HCT116 (cell line): ENCODE measurements around the gene RFWD3. TPM values are rescaled to one million over a fixed set of nuclear protein-coding genes. Genes with fewer than 3 reads are reported as not detected.

Experiments used
- ATAC-seq: fragments of 200-7000 bp; cut with Tn5 transposase; 2 replicates; pipeline ENCODE4 v1.9.1; 2020; ENCODE audit warnings: mild to moderate bottlenecking, moderate library complexity
- BruUV-seq: library from RNA; stranded (reverse); fragments of 400-500 nt; replicated peaks from 2 replicates; lab custom pipeline; 2021; lab: Mats Ljungman, UMichigan
- CTCF ChIA-PET: fragments of 300-600 bp; sonication (Branson Sonifier 250); formaldehyde crosslinking; loops from one replicate; lab custom pipeline; 2021; ENCODE audit warnings: antibody characterized with exemption; lab: Charles Lee
- POLR2A ChIA-PET: fragments of 300-600, 350-600 bp; sonication (Branson Sonifier 250); formaldehyde crosslinking; loops from one replicate; lab custom pipeline; 2021; ENCODE audit warnings: antibody characterized with exemption; lab: Charles Lee
- RAD21 ChIA-PET, 2 experiments: fragments of 300-600 bp; sonication (Branson Sonifier 250); formaldehyde crosslinking; loops; one replicate each; lab custom pipeline; 2023; ENCODE audit warnings: low total read pairs in 2 of 2; ENCODE audit not compliant: uncharacterized antibody in 2 of 2, unreplicated experiment in 2 of 2, low non-redundant PET in 1 of 2; lab: Charles Lee
- DNase-seq: peaks from one replicate; pipeline ENCODE4 v3.0.0-alpha.2; 2010; ENCODE audit warnings: low read depth, low spot score
- H2AFZ ChIP-seq: fragments of 200-600 bp; shearing (Covaris generic), sonication (generic); 2 replicates; pipeline ENCODE4 v1.6.1; 2017; ENCODE audit warnings: low read depth, mixed run types, mixed read lengths, antibody characterized with exemption, low read length; ENCODE audit not compliant: poor library complexity, severe bottlenecking
- H3K27ac ChIP-seq: 2 replicates; pipeline ENCODE4 v1.5.1; 2012; ENCODE audit warnings: low read depth, low read length
- H3K27me3 ChIP-seq: fragments of 200-600 bp; sonication (generic); 2 replicates; pipeline ENCODE4 v1.6.1; 2016; ENCODE audit warnings: mixed run types, low read length, mixed read lengths; ENCODE audit not compliant: insufficient read depth
- H3K36me3 ChIP-seq, 2 experiments: fragments of 200-500 bp in 1 of 2; fragments of 200-600 bp in 1 of 2; sonication (Bioruptor generic) in 1 of 2; sonication (generic) in 1 of 2; 2 replicates each; pipeline versions ENCODE4 v1.5.1 to v1.6.1; 2014 to 2016; ENCODE audit warnings: low read length in 2 of 2, inconsistent platforms in 1 of 2, mixed read lengths in 1 of 2, mixed run types in 1 of 2; ENCODE audit not compliant: insufficient read depth in 2 of 2, control insufficient read depth in 1 of 2
- H3K4me1 ChIP-seq, 2 experiments: fragments of 200-600 bp in 1 of 2; sonication (generic) in 1 of 2; 2 replicates each; pipeline versions ENCODE4 v1.5.1 to v1.6.1; 2012 to 2017; ENCODE audit warnings: low read length in 2 of 2, inconsistent platforms in 1 of 2, mild to moderate bottlenecking in 1 of 2, mixed read lengths in 1 of 2, mixed run types in 1 of 2, moderate library complexity in 1 of 2; ENCODE audit not compliant: insufficient read depth in 2 of 2, control insufficient read depth in 1 of 2
- H3K4me2 ChIP-seq: fragments of 200-600 bp; sonication (generic); 2 replicates; pipeline ENCODE4 v1.6.1; 2017; ENCODE audit warnings: mixed run types, low read length, mixed read lengths
- H3K4me3 ChIP-seq, 2 experiments: fragments of 200-600 bp in 1 of 2; sonication (generic) in 1 of 2; replicated peaks in 1 of 2; 2 replicates each; pipeline ENCODE4 v1.5.1; 2011 to 2016; ENCODE audit warnings: low read length in 2 of 2, control low read depth in 1 of 2, low read depth in 1 of 2, mild to moderate bottlenecking in 1 of 2, mixed read lengths in 1 of 2, mixed run types in 1 of 2
- H3K79me2 ChIP-seq: fragments of 200-600 bp; sonication (generic); 2 replicates; pipeline ENCODE4 v1.6.1; 2017; ENCODE audit warnings: mild to moderate bottlenecking, mixed run types, low read length, moderate library complexity, mixed read lengths; ENCODE audit not compliant: insufficient read depth
- H3K9ac ChIP-seq: fragments of 200-600 bp; sonication (generic); 2 replicates; pipeline ENCODE4 v1.6.1; 2016; ENCODE audit warnings: low read length, mixed read lengths
- H3K9me2 ChIP-seq: fragments of 200-600 bp; sonication (generic), shearing (Covaris generic); 2 replicates; pipeline ENCODE4 v1.6.1; 2017; ENCODE audit warnings: mixed run types, mild to moderate bottlenecking, moderate library complexity; ENCODE audit not compliant: insufficient read depth
- H3K9me3 ChIP-seq, 2 experiments: fragments of 200-500 bp in 1 of 2; fragments of 200-600 bp in 1 of 2; sonication (Bioruptor generic) in 1 of 2; sonication (generic) in 1 of 2; 2 replicates each; pipeline ENCODE4 v1.6.1; 2014 to 2017; ENCODE audit warnings: low read length in 2 of 2, mixed read lengths in 2 of 2, inconsistent platforms in 1 of 2, low read depth in 1 of 2, mild to moderate bottlenecking in 1 of 2, mixed run types in 1 of 2, moderate library complexity in 1 of 2; ENCODE audit not compliant: control insufficient read depth in 1 of 2, insufficient read depth in 1 of 2
- H4K20me1 ChIP-seq: fragments of 200-600 bp; sonication (generic), shearing (Covaris generic); 2 replicates; pipeline ENCODE4 v1.6.1; 2017; ENCODE audit warnings: mixed run types, mild to moderate bottlenecking, moderate library complexity; ENCODE audit not compliant: insufficient read depth
- ATF3 ChIP-seq: IDR thresholded peaks from 2 replicates; pipeline ENCODE4 v1.6.1; 2012
- CBX3 ChIP-seq: IDR thresholded peaks from 2 replicates; pipeline ENCODE4 v1.6.1; 2012; ENCODE audit warnings: low read depth
- CEBPB ChIP-seq: IDR thresholded peaks from 2 replicates; pipeline ENCODE4 v1.6.1; 2012; ENCODE audit warnings: low read depth
- CTCF ChIP-seq, 3 experiments: fragments of 200-600 bp in 1 of 3; sonication (generic) in 1 of 3; IDR thresholded peaks in 2 of 3; conservative IDR thresholded peaks in 1 of 3; 2 replicates each; pipeline ENCODE4 v1.5.1; 2012 to 2017; ENCODE audit warnings: low read depth in 2 of 3, low read length in 2 of 3, antibody characterized with exemption in 1 of 3, borderline replicate concordance in 1 of 3, control low read depth in 1 of 3, mild to moderate bottlenecking in 1 of 3, mixed read lengths in 1 of 3, mixed run types in 1 of 3, moderate library complexity in 1 of 3; ENCODE audit not compliant: insufficient read depth in 1 of 3
- EGR1 ChIP-seq: IDR thresholded peaks from 2 replicates; pipeline ENCODE4 v1.6.1; 2012; ENCODE audit warnings: low read depth
- ELF1 ChIP-seq: IDR thresholded peaks from 2 replicates; pipeline ENCODE4 v1.6.1; 2012; ENCODE audit warnings: low read depth, borderline replicate concordance
- EZH2 ChIP-seq: fragments of 200-600 bp; sonication (generic); IDR thresholded peaks from 2 replicates; pipeline ENCODE4 v1.6.1; 2017; ENCODE audit warnings: antibody characterized with exemption, mixed run types
- FOSL1 ChIP-seq: IDR thresholded peaks from 2 replicates; pipeline ENCODE4 v1.6.1; 2012; ENCODE audit warnings: low read depth
- JUND ChIP-seq: IDR thresholded peaks from 2 replicates; pipeline ENCODE4 v1.6.1; 2012
- MAX ChIP-seq: IDR thresholded peaks from 2 replicates; pipeline ENCODE4 v1.6.1; 2012
- POLR2A ChIP-seq: IDR thresholded peaks from 2 replicates; pipeline ENCODE4 v1.7.0; 2011; ENCODE audit warnings: borderline replicate concordance; ENCODE audit not compliant: insufficient read depth, insufficient read length; ENCODE audit errors: extremely low read depth
- POLR2AphosphoS5 ChIP-seq: IDR thresholded peaks from 2 replicates; pipeline ENCODE4 v1.6.1; 2011; ENCODE audit warnings: mild to moderate bottlenecking, low read depth, low read length, moderate library complexity
- REST ChIP-seq: IDR thresholded peaks from 2 replicates; pipeline ENCODE4 v1.6.1; 2012; ENCODE audit warnings: low read depth
- SIN3A ChIP-seq: IDR thresholded peaks from 2 replicates; pipeline ENCODE4 v1.6.1; 2012; ENCODE audit warnings: low read depth
- SP1 ChIP-seq: IDR thresholded peaks from 2 replicates; pipeline ENCODE4 v1.6.1; 2012; ENCODE audit warnings: low read depth
- SRF ChIP-seq: IDR thresholded peaks from 2 replicates; pipeline ENCODE4 v1.6.1; 2012; ENCODE audit warnings: low read depth
- YY1 ChIP-seq: IDR thresholded peaks from 2 replicates; pipeline ENCODE4 v1.6.1; 2011; ENCODE audit warnings: low read length, low read depth, moderate library complexity, mild to moderate bottlenecking; ENCODE audit not compliant: insufficient replicate concordance; ENCODE audit errors: extremely low read depth
- ZFX ChIP-seq: fragments of 450-650 bp; IDR thresholded peaks from 2 replicates; pipeline ENCODE4 v1.6.1; 2017
- ZNF274 ChIP-seq: fragments of 200-500 bp; sonication (Bioruptor generic); IDR thresholded peaks from 2 replicates; pipeline ENCODE4 v1.6.1; 2014; ENCODE audit warnings: mild to moderate bottlenecking, low read depth, low read length, inconsistent platforms
- intact Hi-C: fragments of 100-400 bp; cut with micrococcal nuclease; formaldehyde crosslinking; loops from 2 replicates; pipeline ENCODE4 v1.10.0; 2022
- total RNA-seq: library from RNA; stranded (reverse); gene quantifications from one replicate; pipeline ENCODE4 v1.2.1, GENCODE V29; 2021; ENCODE audit not compliant: unreplicated experiment

Gene RFWD3
- total RNA-seq, 1 experiment from 2014 or later: 83.6 TPM

GRCh38 chr16:74677868-74678267, 11.2 kb upstream of the RFWD3 start:
- TF ChIP-seq FOSL1 (no peak), ELF1 (no peak), SP1 (no peak), ATF3 (no peak), EGR1 (no peak), EZH2 (no peak), SIN3A (no peak), JUND (no peak), MAX (no peak), POLR2A (no peak), CEBPB (no peak), ZFX (no peak), POLR2AphosphoS5 (no peak), CTCF (IDR thresholded peaks at IDR 0.05 in 2 of 3, conservative IDR thresholded peaks at IDR 0.05 in 1 of 3; ENCODE audit: borderline replicate concordance in 1 of 3, insufficient read depth in 1 of 3, low read depth in 2 of 3, low read length in 2 of 3) (no peak), CBX3 (no peak), REST (no peak), YY1 (no peak), ZNF274 (no peak), SRF (no peak)
- no peak overlapping the region for H3K4me2 ChIP-seq
- H3K4me1 ChIP-seq: no peaks in the 10 kb centered on the region
- no peaks in the 10 kb centered on the region for H3K27me3 ChIP-seq
- H3K36me3 ChIP-seq: no peaks in the 10 kb centered on the region
- no peak overlapping the region for H2AFZ ChIP-seq
- H3K9ac ChIP-seq: no peak overlapping the region
- ATAC-seq: peak; percentile 34
- no peaks in the 10 kb centered on the region for H3K79me2 ChIP-seq
- CTCF ChIA-PET: no interaction called here
- no peak overlapping the region for H3K4me3 ChIP-seq
- H3K9me3 ChIP-seq: no peaks in the 10 kb centered on the region
- RAD21 ChIA-PET: no interaction called here
- no peaks in the 10 kb centered on the region for H3K9me2 ChIP-seq
- no peaks in the 10 kb centered on the region for H4K20me1 ChIP-seq
- POLR2A ChIA-PET: no interaction called here
- BruUV-seq: no TSS peak
- no peak overlapping the region for H3K27ac ChIP-seq
- intact Hi-C loops: no loop called here
- DNase-seq: no peak
